H9 (cell line): ENCODE data around the gene VSTM2L. TPM values are rescaled to one million over a fixed set of nuclear protein-coding genes. Genes with fewer than 3 reads are reported as not detected.
A peak's percentile ranks its signal among the peaks of the same experiment; 100 is the strongest.

ENCODE experiments used
- DNase-seq: peaks from one replicate; pipeline ENCODE4 v3.0.0-alpha.2; 2017
- H2AFZ ChIP-seq: one replicate; pipeline ENCODE4 v1.6.1; 2013; ENCODE audit warnings: mild to moderate bottlenecking, low read length, control low read depth, moderate library complexity
- H2AK5ac ChIP-seq: 2 replicates; pipeline ENCODE4 v1.6.1; 2013; ENCODE audit warnings: low read length, control low read depth, mixed read lengths; ENCODE audit not compliant: insufficient read length
- H2BK120ac ChIP-seq: one replicate; pipeline ENCODE4 v1.6.1; 2013; ENCODE audit warnings: low read depth, mild to moderate bottlenecking, low read length, control low read depth, inconsistent platforms; ENCODE audit not compliant: poor library complexity, severe bottlenecking
- H2BK12ac ChIP-seq: 2 replicates; pipeline ENCODE4 v1.6.1; 2013; ENCODE audit warnings: low read length, control low read depth, mixed read lengths, low read depth; ENCODE audit not compliant: insufficient read length
- H2BK15ac ChIP-seq: 2 replicates; pipeline ENCODE4 v1.6.1; 2013; ENCODE audit warnings: low read depth, low read length, control low read depth
- H2BK20ac ChIP-seq: one replicate; pipeline ENCODE4 v1.6.1; 2013; ENCODE audit warnings: low read depth, mild to moderate bottlenecking, low read length, control low read depth, inconsistent platforms; ENCODE audit not compliant: poor library complexity, severe bottlenecking
- H2BK5ac ChIP-seq: 2 replicates; pipeline ENCODE4 v1.6.1; 2013; ENCODE audit warnings: low read length, control low read depth, mixed read lengths; ENCODE audit not compliant: insufficient read length
- H3K14ac ChIP-seq: 2 replicates; pipeline ENCODE4 v1.6.1; 2013; ENCODE audit warnings: low read length, control low read depth; ENCODE audit not compliant: insufficient read depth
- H3K18ac ChIP-seq: 2 replicates; pipeline ENCODE4 v1.6.1; 2013; ENCODE audit warnings: low read depth, mild to moderate bottlenecking, mixed read lengths, low read length, control low read depth; ENCODE audit not compliant: insufficient read length
- H3K23ac ChIP-seq: 2 replicates; pipeline ENCODE4 v1.6.1; 2013; ENCODE audit warnings: low read length, control low read depth, mixed read lengths, low read depth; ENCODE audit not compliant: insufficient read length
- H3K23me2 ChIP-seq: 2 replicates; pipeline ENCODE4 v1.6.1; 2013; ENCODE audit warnings: low read depth, mild to moderate bottlenecking, mixed read lengths, low read length, control low read depth; ENCODE audit not compliant: insufficient read length, poor library complexity, severe bottlenecking
- H3K27ac ChIP-seq: 2 replicates; pipeline ENCODE4 v1.5.1; 2013; ENCODE audit warnings: low read length, control low read depth, mixed read lengths, low read depth; ENCODE audit not compliant: insufficient read length
- H3K27me3 ChIP-seq: 2 replicates; pipeline ENCODE4 v1.6.1; 2013; ENCODE audit warnings: low read length, control low read depth, inconsistent platforms; ENCODE audit not compliant: insufficient read depth
- H3K4ac ChIP-seq: 2 replicates; pipeline ENCODE4 v1.6.1; 2013; ENCODE audit warnings: low read depth, mild to moderate bottlenecking, control low read depth, inconsistent platforms, low read length, moderate library complexity
- H3K4me1 ChIP-seq: 2 replicates; pipeline ENCODE4 v1.6.1; 2013; ENCODE audit warnings: low read length, control low read depth, inconsistent platforms; ENCODE audit not compliant: insufficient read depth
- H3K4me2 ChIP-seq: 2 replicates; pipeline ENCODE4 v1.6.1; 2013; ENCODE audit warnings: low read length, control low read depth, mixed read lengths; ENCODE audit not compliant: insufficient read length, insufficient read depth
- H3K56ac ChIP-seq: 2 replicates; pipeline ENCODE4 v1.6.1; 2013; ENCODE audit warnings: low read depth, mild to moderate bottlenecking, mixed read lengths, low read length, control low read depth; ENCODE audit not compliant: insufficient read length
- H3K79me1 ChIP-seq: 2 replicates; pipeline ENCODE4 v1.6.1; 2013; ENCODE audit warnings: low read depth, mild to moderate bottlenecking, moderate library complexity, low read length, control low read depth, inconsistent platforms; ENCODE audit not compliant: insufficient read depth, poor library complexity, severe bottlenecking
- H3K79me2 ChIP-seq: 2 replicates; pipeline ENCODE4 v1.6.1; 2013; ENCODE audit warnings: low read length, control low read depth, inconsistent platforms; ENCODE audit not compliant: insufficient read depth
- H3K9ac ChIP-seq: 2 replicates; pipeline ENCODE4 v1.6.1; 2013; ENCODE audit warnings: low read length, control low read depth, mixed read lengths; ENCODE audit not compliant: insufficient read length; ENCODE audit errors: extremely low read depth
- H3K9me3 ChIP-seq: one replicate; pipeline ENCODE4 v1.6.1; 2013; ENCODE audit warnings: low read depth, low read length, inconsistent platforms; ENCODE audit not compliant: control insufficient read depth
- H3T11ph ChIP-seq: one replicate; pipeline ENCODE4 v1.6.1; 2013; ENCODE audit warnings: mild to moderate bottlenecking, low read length, control low read depth, inconsistent platforms
- H4K20me1 ChIP-seq: one replicate; pipeline ENCODE4 v1.6.1; 2013; ENCODE audit not compliant: control insufficient read depth, insufficient read length, insufficient read depth
- H4K5ac ChIP-seq: 2 replicates; pipeline ENCODE4 v1.6.1; 2013; ENCODE audit warnings: low read depth, mild to moderate bottlenecking, mixed read lengths, low read length, control low read depth; ENCODE audit not compliant: insufficient read length
- H4K8ac ChIP-seq: replicated peaks from 2 replicates; pipeline ENCODE4 v1.6.1; 2013; ENCODE audit warnings: low read length, control low read depth, mixed read lengths, low read depth; ENCODE audit not compliant: insufficient read length
- H4K91ac ChIP-seq: 2 replicates; pipeline ENCODE4 v1.6.1; 2013; ENCODE audit warnings: low read depth, mild to moderate bottlenecking, moderate library complexity, mixed read lengths, low read length, control low read depth; ENCODE audit not compliant: insufficient read length
- H3K27ac Mint-ChIP-seq, 3 experiments: 2 replicates in 2 of 3; 3 replicates in 1 of 3; pipeline ENCODE4 v1.8.0; 2020 to 2021; ENCODE audit warnings: mixed read lengths in 3 of 3, mild to moderate bottlenecking in 1 of 3, moderate library complexity in 1 of 3
- H3K27me3 Mint-ChIP-seq: 2 replicates; pipeline ENCODE4 v1.8.0; 2021; ENCODE audit warnings: low read depth, mild to moderate bottlenecking, moderate library complexity, mixed read lengths
- H3K36me3 Mint-ChIP-seq, 3 experiments: 2 replicates in 2 of 3; 3 replicates in 1 of 3; pipeline ENCODE4 v1.8.0; 2020 to 2021; ENCODE audit warnings: low read depth in 3 of 3, mixed read lengths in 3 of 3; ENCODE audit not compliant: insufficient read depth in 1 of 3
- H3K4me1 Mint-ChIP-seq, 2 experiments: 2 replicates each; pipeline ENCODE4 v1.8.0; 2020; ENCODE audit warnings: mixed read lengths in 2 of 2
- H3K4me3 Mint-ChIP-seq, 2 experiments: 2 replicates in 1 of 2; 3 replicates in 1 of 2; pipeline ENCODE4 v1.8.0; 2020 to 2021; ENCODE audit warnings: mild to moderate bottlenecking in 2 of 2, mixed read lengths in 2 of 2, moderate library complexity in 1 of 2
- H3K9me3 Mint-ChIP-seq, 2 experiments: 2 replicates in 1 of 2; 3 replicates in 1 of 2; pipeline ENCODE4 v1.8.0; 2020; ENCODE audit warnings: mild to moderate bottlenecking in 2 of 2, mixed read lengths in 2 of 2, moderate library complexity in 1 of 2
- WGBS: extraction: QIAGEN DNeasy Blood & Tissue Kit; methylation state at CpG from one replicate; pipeline ENCODE4 v1.1.7; 2013; ENCODE audit warnings: missing lambda C conversion rate, low lambda C conversion rate, mixed read lengths; ENCODE audit not compliant: insufficient read length; ENCODE audit errors: extremely low coverage; 5-methylcytosine and 5-hydroxymethylcytosine counted together
- total RNA-seq: library from RNA; stranded (reverse); gene quantifications from 2 replicates; pipeline ENCODE4 v1.2.1, GENCODE V29; 2021
- TF ChIP-seq, protein P1 (sequence below): fragments of 200-600 bp; sonication (generic); conservative IDR thresholded peaks from 3 replicates; pipeline ENCODE4 v1.8.0; 2021; ENCODE audit warnings: antibody characterized with exemption, mild to moderate bottlenecking

VSTM2L gene
- total RNA-seq, 1 experiment from 2014 or later, result 2.1 TPM

DNA sequence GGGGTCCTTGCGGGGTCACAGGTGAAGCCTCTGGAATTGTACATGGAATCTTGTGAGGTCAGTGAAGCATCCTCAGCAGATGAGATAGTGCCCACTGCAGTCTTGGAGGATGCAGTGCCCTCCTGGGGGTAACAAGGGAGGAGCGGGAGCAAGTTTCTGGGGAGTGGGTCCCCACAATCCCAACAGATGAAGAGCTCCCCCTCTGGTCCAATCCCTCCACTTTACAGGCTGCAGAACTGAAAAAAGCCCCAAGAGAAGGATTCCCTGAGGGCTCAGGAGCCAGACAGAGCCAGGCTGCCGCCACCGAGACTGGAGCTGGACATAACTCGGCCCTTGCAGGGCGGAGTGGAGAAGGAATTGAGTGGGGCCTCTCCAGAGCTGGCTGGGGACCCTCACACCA lies 77.9 kb downstream of the VSTM2L start:
- Histone ChIP-seq H3K56ac (no peak overlapping the region), H3K14ac (no peak overlapping the region), H3K4me2 (no peak overlapping the region), H2BK20ac (no peak overlapping the region), H2BK5ac (no peak overlapping the region), H4K5ac (no peak overlapping the region), H2BK12ac (no peak overlapping the region), H2AK5ac (no peak overlapping the region), H2BK120ac (no peak overlapping the region), H3K9ac (no peak overlapping the region), H4K8ac (no peak overlapping the region), H3K9me3 (no peaks in the 10 kb centered on the region), H4K20me1 (no peaks in the 10 kb centered on the region), H3K4me1 (0 out of 2 replicates have a peak, but pooled peaks cover 2% of the 10 kb centered on the region), H3K27me3 (no peaks in the 10 kb centered on the region), H2AFZ (no peak overlapping the region), H3K18ac (no peak overlapping the region), H4K91ac (no peak overlapping the region), H3K23me2 (peaks cover 3% of the 10 kb centered on the region), H3K23ac (no peak overlapping the region), H3K79me2 (no peaks in the 10 kb centered on the region), H3T11ph (no peak overlapping the region), H3K27ac (no peak overlapping the region), H3K79me1 (no peaks in the 10 kb centered on the region), H2BK15ac (no peak overlapping the region), H3K4ac (no peak overlapping the region)
- no peak overlapping the region for H3K4me3 Mint-ChIP-seq
- H3K4me1 Mint-ChIP-seq, result peaks cover 14 to 31% of the 10 kb centered on the region in 2 experiments
- peaks cover 11 to 21% (median 15%) of the 10 kb centered on the region in 3 experiments; a peak in 6 of 7 replicates for H3K36me3 Mint-ChIP-seq
- no peak overlapping the region for H3K27ac Mint-ChIP-seq
- TF ChIP-seq, protein P1, sequence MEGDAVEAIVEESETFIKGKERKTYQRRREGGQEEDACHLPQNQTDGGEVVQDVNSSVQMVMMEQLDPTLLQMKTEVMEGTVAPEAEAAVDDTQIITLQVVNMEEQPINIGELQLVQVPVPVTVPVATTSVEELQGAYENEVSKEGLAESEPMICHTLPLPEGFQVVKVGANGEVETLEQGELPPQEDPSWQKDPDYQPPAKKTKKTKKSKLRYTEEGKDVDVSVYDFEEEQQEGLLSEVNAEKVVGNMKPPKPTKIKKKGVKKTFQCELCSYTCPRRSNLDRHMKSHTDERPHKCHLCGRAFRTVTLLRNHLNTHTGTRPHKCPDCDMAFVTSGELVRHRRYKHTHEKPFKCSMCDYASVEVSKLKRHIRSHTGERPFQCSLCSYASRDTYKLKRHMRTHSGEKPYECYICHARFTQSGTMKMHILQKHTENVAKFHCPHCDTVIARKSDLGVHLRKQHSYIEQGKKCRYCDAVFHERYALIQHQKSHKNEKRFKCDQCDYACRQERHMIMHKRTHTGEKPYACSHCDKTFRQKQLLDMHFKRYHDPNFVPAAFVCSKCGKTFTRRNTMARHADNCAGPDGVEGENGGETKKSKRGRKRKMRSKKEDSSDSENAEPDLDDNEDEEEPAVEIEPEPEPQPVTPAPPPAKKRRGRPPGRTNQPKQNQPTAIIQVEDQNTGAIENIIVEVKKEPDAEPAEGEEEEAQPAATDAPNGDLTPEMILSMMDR, result peak; percentile 38; the same call in 2 of the 3 replicates
- no peaks in the 10 kb centered on the region for H3K9me3 Mint-ChIP-seq
- no CpG with 5 or more reads among the region's 6 CpGs for WGBS
- no peak for DNase-seq
- peaks cover 7% of the 10 kb centered on the region for H3K27me3 Mint-ChIP-seq
